HG02623 (cell line): ENCODE data around the gene IL6R.
"Not testable (repeated sequence)": the region's sequence is repeated elsewhere in the genome, so short reads cannot be mapped to it uniquely, and the experiment has no call there.

ENCODE experiments used
- ATAC-seq: cut with Tn5 transposase; IDR thresholded peaks from one replicate; pipeline ENCODE4 v1.9.1; 2021; ENCODE audit warnings: moderate library complexity; ENCODE audit not compliant: unreplicated experiment

Gene IL6R

GRCh38 chr1:154406572-154406879 is 1.4 kb downstream of the IL6R start:
- no peak for ATAC-seq

GRCh38 chr1:154406886-154407197 is 1.7 kb downstream of the IL6R start:
- no peak for ATAC-seq

GRCh38 chr1:154407198-154408091 is 2.3 kb downstream of the IL6R start:
- ATAC-seq, result peak; percentile 32

GRCh38 chr1:154408174-154408777 is 3.1 kb downstream of the IL6R start:
- ATAC-seq, result no peak

- no peak for ATAC-seq
These were observed 5.2 kb downstream of the IL6R start for GRCh38 chr1:154410185-154410827.

- no peak for ATAC-seq
These were observed 6.4 kb downstream of the IL6R start for GRCh38 chr1:154411525-154411924.

- ATAC-seq, result no peak
These were observed 8.1 kb downstream of the IL6R start for GRCh38 chr1:154413177-154413783.

GRCh38 chr1:154414606-154415005 is 9.5 kb downstream of the IL6R start:
- no peak for ATAC-seq

GRCh38 chr1:154416471-154417337 is 11.6 kb downstream of the IL6R start:
- no peak for ATAC-seq

- ATAC-seq, result no peak
These were observed 12.1 kb downstream of the IL6R start for GRCh38 chr1:154417338-154417608.

GRCh38 chr1:154418062-154418921 is 13.1 kb downstream of the IL6R start:
- ATAC-seq, result no peak

- ATAC-seq, result no peak
These were observed 13.9 kb downstream of the IL6R start for GRCh38 chr1:154418923-154419619.

- no peak for ATAC-seq
These were observed 14.8 kb downstream of the IL6R start for GRCh38 chr1:154419620-154420571.

- no peak for ATAC-seq
These were observed 16.1 kb downstream of the IL6R start for GRCh38 chr1:154420961-154421924.

GRCh38 chr1:154422049-154422448 is 16.9 kb downstream of the IL6R start:
- not testable (repeated sequence) for ATAC-seq

GRCh38 chr1:154422521-154422920 is 17.4 kb downstream of the IL6R start:
- ATAC-seq, result no peak

GRCh38 chr1:154423304-154423987 is 18.3 kb downstream of the IL6R start:
- no peak for ATAC-seq
